HG03432 (cell line): ENCODE measurements around the gene SNED1.

Experiments
- ATAC-seq: cut with Tn5 transposase; IDR thresholded peaks from one replicate; pipeline ENCODE4 v1.9.1; 2021; ENCODE audit warnings: mild to moderate bottlenecking, moderate library complexity; ENCODE audit not compliant: unreplicated experiment

The SNED1 gene

DNA sequence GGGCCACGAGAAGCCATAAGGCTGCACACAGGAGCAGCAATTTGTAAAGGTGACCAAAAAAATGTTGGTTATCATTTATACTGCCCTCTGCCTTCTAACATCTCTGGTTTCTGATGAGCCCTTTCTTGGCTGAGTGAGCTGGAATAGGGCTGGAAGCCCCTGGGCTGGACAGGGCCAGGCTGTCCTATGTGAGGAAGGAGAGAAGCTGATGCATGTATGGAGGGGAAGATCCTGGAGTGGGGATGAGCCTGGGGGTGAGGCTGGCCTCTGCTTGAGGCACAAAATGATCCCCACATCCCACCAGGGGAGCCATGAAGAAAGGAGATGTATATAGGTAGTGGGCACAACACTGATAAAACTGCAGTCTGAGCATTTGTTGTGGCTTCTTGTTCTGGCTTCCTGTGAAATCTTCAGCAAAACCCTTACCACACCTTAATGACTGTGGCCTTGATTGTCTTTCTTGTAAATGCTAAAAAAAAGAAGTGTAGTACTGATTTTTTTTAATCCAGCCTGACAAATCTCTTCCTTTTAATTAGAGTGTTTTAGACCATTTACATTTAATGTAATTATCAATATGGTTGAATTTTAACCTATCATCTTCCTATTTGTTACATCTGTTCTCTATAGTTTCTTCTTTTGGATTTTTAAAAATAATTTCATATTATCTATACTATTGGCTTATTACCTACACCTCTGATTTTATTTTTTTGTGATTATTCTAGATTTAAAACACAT, 5.6 kb downstream of the SNED1 start:
- ATAC-seq: no peak

DNA sequence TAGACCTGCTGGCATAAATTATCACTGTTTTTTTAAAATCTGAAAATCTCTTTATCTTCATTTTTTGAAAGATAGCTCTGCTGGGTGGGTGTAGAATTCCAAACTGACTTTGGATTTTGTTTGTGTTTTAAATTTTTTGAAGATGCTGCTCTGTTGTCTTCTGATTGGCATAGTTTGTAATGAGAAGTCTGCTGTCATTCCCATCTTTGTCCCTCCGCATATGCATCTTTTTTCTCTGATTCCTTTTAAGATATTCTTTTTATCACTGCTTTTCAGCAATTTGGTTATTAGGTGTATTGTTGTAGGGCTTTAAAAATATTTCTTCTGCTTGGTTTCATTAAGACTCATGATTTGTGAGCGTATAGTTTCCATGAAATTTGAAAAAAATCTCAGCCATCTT, 7.2 kb downstream of the SNED1 start:
- ATAC-seq: no peak

DNA sequence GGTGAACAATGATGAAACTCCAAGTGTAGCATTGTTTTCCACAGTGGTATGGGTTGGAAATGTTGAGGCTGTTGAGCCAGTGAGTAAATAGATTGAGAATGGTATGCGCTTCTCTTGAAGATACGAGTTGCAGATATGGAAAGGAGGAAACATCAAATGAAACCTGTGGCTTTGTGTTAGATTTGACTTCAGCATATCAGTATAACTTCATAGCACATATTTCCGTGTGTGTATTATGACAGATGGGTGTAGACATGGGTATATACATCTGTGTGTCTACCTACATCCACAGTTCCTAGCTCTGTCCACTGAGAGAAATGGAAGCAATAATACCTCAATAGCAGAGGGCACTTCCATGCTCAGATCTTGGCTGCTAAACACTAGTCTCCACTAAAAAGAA, 8.0 kb downstream of the SNED1 start:
- ATAC-seq: no peak

DNA sequence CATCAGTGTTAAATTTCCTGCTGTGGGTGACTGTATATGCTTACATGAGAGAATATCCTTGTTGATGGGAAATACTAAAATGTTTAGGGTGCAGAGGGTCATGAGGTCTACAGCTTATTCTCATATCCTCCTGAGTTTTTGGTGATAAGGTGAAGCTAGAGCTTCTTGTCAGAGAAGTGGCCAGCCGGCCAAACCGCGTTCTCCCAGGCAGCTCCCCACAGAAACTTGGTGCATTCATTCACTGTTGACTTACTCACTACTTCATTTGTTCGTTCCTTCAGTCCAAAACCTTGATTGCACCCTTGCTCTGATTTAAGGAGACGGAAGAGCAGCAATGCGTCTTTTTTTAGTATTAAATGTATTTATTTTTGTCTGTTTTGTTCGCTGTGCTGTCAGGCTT, 8.7 kb downstream of the SNED1 start:
- ATAC-seq: no peak

DNA sequence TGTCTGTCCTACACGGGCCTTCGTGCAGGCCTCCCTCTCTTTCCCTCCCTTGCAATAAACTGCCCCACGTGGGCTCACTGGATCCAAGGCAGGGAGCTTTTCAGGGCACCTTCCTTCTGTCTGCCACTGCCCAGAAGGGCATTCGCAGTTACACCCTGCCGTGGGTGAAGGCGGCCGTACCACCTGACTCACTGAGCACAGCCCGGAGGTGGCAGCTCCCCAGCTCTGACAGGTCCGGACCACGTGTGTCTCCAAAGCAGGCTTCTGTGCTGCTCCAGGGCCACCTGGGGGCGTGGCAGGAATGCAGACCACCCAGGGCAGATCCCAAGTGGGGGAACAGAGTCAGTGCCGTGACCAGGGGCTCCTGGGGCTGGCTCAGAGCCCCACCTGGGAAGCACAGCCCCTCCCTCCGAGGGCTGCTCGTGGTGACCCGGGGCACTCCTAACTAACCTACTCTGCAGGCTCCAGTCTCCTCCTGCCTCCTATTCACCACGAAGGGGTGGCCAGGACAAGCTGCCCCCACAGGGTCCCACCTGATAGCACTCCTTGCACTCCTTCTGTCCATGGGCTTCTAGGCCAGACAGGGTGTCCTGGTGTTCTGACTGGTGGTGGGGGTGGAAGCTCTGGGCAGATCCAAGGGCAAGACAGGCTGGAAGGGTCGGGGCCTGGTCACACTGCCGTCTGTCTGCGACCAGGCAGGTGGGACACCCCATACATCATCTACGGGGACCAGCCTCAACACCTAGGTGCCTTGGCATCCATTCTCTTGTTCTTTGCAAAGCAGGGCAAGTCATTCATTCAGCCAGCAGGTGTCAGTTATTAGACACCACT, 9.7 kb downstream of the SNED1 start:
- no peak for ATAC-seq

DNA sequence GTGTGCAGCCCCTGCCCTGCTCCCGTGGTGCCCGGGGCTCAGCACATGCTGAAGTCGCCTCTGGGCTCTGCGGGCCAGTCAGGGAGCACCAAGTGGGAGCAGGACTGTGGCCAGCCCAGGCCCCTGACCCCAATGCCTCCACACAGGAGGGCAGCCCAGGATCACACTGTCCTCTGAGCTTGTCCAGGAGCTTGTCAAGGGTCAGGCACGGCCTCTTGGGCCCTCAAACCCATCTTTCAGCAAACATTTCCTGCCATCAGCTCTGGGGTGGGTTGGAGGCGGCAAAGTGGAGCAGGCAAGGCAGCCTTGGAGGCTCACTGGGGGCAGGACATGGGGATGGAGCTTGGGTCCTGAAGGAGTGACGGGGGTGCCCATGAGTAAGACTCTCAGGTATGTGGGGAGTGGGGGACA, 10.3 kb downstream of the SNED1 start:
- ATAC-seq: no peak

DNA sequence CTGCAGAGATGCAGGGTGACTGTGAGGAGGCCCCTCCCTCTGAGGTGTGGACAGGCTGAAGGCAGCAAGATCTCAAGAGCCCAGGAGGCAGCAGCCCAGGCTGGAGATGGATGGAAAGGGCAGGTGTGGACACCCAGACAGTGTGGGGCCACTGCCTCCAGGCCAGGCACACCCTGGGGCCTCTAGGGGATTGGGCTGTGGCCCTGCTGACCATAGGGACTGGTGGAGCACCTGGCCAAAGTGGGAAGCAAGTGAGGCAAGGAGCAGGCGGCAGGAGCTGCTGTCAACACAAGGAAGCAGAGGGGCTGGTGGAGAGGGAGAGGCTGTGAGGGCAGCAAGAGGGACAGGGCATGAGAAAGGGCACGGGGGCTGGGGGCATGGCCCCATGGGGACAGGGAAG, 10.8 kb downstream of the SNED1 start:
- no peak for ATAC-seq

DNA sequence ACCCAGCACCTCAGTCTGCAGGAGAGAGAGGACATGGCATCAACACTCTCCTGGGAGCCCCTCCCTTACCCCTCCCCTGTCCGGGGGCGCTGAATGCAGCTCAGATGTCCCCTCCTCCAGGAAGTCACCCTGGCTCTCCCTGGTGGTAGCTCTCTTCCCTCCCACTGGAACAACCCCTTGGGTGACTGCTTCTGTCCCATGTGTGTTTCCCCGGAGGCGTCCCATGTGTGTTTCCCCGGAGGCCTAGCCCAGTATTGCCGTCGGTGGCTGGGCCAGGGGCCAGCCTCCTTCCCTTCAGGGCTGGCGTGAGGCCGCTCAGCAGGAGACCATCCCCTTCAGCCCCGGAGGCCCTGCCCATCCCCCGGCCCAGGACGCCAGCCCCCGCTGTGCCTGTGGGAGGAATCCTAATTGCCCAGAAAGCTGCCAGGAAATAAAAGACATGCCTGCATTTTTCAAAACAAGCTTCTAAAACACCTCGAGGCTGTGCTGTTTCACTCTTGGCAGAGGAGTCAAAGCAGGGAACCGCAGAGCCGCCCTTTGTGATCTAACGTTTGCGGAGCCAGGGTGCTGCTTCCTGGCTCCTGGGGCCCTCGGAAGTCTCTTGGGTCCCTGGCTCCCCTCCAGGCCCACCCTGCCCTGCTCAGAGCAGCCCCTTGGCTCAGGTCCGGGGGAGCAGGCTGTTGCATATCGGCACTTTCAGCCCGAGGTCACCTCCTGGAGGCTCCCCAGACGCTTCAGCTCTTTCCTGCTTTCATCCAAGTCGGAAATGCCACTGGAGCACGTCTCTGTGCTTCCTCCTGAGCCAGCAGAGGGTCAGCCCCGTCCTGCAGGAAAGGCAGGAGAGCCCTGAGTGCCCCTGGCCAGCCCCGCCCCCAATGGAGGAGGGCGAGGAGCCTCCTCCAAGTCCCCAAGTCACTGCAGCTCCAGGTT, 11.4 kb downstream of the SNED1 start:
- ATAC-seq: no peak

DNA sequence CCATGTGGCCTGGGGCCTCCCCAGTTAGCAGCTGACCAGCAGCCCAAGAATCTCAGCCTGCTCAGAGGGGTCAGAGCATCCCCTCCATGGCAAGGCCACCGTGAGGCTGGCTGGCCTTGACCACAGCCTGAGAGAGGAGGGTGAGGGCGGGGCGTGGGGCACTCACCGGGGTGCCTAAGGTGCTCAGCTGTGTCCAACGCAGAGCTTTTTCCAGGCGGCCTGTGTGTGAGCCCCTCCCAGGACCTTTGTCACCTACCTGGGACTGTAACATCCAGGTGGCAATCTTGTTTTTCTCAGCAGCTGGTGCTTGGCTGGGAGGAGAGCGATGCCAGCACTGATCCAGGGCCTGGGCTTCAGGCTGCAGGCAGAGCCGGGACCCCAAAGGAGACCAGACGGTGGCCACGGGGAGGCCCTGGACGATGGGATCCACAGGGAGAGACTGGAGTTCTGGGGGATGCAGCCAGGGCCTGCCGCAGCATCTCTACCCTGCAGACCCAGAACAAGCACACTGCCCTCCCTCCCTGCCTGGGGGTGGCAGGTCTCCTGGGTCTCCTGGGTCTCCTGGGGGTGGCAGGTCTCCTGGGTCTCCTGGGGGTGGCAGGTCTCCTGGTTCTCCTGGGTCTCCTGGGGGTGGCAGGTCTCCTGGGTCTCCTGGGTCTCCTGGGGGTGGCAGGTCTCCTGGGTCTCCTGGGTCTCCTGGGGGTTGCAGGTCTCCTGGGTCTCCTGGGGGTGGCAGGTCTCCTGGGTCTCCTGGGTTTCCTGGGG, 12.3 kb downstream of the SNED1 start:
- no peak for ATAC-seq

DNA sequence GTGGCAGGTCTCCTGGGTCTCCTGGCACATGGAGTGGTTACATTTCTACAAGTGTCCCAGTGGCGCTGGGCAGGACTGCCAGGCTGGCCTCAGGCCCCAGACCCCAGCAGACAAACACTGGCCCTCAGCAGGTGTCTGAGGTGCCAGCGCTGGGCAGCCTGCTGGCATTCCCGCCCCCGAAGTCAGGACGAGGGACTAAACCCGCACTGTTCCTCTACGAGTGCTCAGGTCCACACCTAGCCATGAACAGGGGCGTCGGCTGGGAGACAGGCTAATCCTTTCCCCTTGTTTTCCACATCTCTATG, 12.8 kb downstream of the SNED1 start:
- no peak for ATAC-seq

DNA sequence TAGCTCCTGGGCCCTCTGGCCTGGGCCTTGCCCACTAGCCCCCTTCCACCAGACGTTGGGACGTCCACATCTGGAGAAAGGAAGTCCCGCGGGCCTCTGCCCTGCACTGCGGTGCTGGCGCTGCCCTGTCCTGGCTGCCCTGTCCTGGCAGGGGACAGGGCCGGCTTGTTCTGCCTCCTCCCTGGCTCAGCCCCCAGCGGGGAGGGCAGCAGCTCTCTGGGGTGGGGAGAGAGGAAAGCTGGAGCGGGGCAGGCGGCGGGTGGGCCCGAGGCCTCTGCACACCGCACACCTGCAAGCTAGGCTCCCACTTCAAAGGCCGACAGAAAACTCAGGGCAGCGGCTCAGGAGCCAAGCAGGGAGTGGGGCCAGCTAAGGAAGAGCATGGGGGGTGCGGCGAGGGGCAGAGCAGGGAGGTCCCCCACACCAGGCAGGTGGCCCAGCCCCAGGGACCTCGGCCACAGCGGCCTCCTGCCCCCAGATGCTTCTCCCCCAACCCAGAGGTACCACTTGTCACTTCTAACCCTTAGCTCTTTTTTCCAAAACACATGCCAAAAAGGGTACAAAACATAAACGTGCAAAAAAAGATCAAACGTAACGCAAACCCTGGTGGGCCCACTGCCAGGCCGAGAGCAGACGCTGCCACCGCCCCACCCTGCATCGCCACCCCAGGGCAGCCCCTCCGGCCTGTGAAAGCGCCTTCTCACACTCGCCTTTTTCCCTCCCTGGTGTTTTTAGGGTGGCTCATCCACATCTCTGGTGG, 13.5 kb downstream of the SNED1 start:
- no peak for ATAC-seq

DNA sequence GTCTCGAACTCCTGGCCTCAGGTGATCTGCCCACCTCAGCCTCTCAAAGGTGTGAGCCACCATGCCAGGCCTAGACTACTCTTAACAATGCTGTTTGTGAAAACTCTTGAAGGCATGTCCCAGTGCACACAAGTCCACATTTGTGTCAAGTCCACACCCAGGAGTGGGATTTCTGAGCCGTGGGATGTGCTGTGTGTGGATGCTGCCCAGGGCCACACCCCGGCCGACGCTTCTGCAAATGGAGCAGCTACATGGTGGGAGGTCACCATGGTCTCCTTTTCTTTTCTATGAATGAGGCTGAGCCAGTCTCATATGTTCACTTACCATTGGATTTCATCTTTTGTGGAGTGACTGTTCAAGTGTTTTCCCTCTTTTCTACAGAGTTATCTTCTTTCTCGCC, 15.8 kb downstream of the SNED1 start:
- no peak for ATAC-seq

DNA sequence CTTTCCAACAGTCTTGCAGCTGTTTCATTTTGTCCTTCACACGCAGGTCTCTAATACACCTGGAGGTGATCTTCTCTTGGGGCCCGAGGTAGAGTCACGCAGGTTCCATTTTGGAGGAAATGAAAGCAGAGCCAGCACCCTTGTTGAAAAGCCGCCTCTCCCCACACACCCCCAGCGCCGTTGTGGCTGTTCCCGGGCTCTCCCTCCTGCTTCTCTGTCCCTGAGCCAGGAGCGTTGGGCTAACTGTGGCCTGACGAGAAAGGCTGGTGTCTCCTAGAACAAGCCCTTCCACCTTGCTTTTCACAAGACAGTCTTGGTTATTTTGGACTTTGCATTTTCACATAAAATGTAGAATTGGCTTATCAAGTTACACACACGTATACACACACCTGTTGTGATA, 16.3 kb downstream of the SNED1 start:
- ATAC-seq: no peak

DNA sequence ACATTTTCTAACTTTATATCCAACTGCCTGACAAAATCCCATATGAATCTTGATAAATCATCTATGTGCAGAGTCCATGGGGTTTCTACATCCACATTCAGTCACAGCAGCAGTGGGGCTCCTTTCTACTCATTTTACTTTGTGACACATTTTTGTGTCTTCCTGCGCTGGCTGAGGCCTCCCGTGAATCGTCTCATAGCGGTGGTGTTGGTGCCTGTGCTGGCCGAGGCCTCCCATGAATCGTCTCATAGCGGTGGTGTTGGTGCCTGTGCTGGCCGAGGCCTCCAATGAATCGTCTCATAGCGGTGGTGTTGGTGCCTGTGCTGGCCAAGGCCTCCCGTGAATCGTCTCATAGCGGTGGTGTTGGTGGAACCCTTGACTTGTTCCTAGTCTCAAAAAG, 17.0 kb downstream of the SNED1 start:
- ATAC-seq: no peak

DNA sequence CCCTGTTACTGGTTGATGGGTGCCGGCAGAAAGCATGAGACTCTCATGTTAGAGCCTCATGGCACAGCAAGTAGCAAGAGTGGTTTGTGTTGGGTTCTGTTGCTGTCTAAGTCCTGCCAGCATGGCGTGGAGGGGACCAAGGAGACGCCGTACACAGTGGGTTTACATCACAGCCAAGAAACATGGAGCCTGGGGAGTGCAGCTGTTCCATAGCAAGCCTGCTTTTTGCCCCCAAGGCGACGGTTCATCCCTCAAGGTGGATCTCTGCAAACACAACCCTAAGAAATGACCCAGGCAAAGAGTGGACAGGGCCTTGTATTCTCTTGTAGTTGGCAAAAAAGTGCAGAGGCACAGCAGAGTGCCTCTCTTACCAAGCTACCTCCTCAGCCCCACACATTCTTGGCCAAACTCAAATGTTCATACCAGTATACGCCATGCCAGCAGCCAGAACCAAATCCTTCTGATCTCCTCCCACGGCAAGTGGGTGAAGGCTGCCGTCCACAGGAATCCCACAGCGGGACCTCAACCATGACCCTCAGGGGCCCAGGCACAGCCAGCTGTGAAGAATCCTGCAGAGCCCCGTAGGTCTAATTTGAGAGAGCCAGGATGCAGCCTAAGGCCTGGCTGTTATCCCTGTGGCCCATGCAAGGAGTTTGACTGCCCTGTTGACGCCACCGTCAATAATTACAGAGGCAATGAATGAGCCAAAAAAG, 19.0 kb downstream of the SNED1 start:
- ATAC-seq: no peak

DNA sequence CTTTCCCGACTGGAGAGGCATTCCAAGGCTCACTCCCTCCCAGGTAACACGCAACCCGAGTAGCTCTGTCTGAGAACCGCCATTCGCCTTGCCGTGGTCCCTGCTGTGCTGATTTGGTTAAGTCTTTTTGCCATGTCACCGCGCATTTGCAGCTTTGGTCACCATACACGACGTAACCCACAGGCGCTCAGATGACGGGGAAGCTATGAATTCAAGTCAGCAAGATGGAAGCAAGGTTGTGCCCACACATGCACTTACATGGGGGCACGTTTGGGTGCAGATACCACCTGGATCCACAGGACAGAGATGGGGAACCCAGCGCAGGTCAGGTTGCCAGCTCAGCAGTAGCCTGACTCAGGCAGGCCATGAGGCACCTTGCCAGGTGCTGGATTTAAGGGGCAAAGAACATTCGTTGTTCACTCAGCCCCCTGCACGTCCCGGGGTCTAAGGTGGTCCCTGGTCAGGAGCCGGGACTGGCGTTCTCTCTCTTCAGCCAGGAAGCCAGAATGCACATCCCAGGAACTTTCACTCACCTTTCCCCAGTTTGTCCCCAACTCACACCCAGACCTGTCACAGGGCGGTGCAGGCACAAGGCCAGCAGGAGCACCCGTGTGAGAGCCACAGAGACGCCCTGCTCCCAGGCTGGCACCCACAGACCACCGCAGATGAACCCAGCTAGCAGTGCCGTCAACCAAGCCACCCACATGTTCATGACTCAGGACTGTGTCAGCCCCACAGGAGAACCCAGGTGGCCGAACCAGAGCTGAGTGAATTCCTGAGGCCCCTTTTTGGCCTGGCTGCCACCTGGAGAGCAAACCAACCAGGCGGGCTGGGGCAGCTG, 19.9 kb downstream of the SNED1 start:
- no peak for ATAC-seq

DNA sequence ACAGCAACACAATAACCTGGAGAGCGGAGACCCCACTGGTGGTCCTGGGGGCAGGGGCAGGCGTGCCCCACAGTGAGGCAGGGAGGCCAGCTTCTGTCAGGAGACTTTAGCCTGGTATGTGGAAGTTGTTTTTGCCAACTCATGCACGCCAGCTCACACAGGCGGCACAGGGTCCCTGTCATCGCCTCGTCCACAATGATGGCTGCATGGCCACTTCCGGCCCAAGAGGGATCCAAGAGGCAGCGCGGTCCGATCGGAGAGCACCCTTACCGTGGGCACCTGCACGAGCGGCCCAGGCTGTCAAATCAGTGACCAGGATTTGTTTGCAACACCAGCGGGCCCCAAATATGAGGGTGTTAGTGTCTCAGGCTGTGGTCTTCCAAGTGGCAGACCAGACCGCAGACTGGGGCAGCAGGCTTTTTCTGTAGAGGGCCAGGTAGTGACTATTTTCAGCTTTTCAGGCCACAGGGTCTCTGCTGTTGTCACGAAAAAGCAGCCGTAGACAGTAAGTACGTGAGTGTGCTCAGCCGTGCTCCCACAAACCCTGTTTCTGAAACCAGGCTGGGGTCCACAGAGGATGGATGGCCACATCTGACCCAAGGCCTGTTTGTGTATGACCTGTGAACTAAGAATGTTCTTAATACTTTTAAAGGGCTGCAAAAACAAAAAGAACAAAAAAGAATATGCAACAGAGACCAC, 21.2 kb downstream of the SNED1 start:
- ATAC-seq: no peak

DNA sequence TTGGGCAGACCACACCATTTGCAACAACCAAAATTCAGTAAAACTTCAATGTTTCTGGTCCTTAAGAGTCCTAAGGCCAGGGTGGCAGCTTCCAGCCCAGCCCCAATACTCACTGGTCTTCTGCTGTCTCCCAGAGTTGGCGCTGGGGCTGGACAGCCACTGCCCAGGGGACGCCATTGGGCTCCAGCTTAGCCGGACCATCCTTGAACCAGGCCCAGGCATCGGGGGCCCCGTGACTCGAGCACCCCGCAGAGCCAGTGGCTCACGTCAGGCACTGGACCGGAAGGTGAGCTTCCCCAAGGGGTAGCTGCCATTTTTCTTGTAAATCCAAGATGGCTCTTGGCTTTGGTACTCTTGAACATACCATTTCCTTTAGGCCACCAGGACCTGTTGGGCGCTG, 21.8 kb downstream of the SNED1 start:
- no peak for ATAC-seq
